HG03442 (cell line): ENCODE measurements around the gene KCTD12.
A peak's percentile ranks its signal among the peaks of the same experiment; 100 is the strongest.

ENCODE experiments used
- ATAC-seq: cut with Tn5 transposase; IDR thresholded peaks from one replicate; pipeline ENCODE4 v1.9.1; 2021; ENCODE audit warnings: mild to moderate bottlenecking, moderate library complexity; ENCODE audit not compliant: unreplicated experiment

KCTD12 gene

DNA sequence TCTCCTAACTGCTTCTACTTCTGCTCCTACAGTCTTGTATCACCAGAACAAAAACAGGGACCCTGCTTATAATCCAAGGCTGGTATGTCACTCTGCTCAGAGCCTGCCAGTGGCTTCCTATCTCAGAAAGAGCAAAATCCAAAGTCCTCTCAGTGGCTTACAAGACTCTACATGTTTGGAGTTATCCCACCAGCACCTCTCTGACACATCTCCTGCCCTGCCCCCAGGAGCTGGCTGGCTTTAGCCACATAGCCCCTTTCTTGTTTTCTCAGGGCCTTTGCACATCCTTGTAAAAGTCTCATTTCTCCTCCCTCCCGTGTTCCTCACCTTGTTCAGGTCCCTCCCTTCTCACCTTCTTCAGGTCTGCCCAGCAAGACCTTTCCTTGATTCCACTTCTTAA lies 2.2 kb upstream of the KCTD12 start:
- ATAC-seq: no peak

DNA sequence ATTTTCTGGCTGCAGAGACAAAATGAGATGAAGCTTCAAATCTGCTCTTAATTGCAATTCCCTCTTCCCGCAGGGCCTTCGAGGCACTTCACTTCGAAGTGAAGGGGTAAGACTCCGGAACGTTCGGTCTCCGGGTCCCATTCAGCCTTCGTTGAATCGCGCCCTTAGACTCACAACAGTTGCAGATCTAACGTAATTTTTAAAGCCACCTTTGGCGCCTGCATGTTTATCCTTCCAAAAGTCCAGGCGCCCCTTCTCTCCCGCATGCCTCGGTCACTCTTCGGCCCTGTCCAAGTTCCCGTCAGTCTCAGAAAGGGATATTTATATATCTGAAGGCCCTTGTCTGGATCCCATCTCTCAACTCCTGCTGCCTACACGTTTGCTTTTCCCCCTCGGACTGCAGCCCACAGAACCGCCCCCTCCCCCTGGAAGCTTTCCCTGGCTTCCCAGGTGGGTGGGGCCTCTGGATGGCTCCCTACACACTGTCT lies 915 bp upstream of the KCTD12 start:
- ATAC-seq: no peak

DNA sequence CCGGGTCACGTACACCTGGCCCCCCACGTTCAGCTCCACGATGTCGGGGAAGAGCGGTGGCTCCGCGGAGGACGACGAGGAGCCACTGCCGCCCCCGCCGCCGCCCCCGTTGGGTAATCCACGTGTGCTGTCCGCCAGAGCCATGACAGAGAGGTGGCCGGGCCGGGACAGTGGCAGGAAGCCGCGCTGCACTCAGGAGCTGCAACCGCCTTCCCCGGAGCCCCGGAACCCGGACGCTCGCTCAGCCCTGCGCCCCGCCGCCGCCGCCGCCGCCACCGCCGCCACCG lies 257 bp downstream of the KCTD12 start:
- ATAC-seq: peak; percentile 20

- ATAC-seq: peak; percentile 33
Measured at GRCh38 chr13:76885203-76886004, 801 bp downstream of the KCTD12 start.

- ATAC-seq: no peak
Measured at GRCh38 chr13:76884907-76885202, 1.4 kb downstream of the KCTD12 start.

- no peak for ATAC-seq
Measured at GRCh38 chr13:76884186-76884906, 1.9 kb downstream of the KCTD12 start.

GRCh38 chr13:76883236-76883635 lies 3.0 kb downstream of the KCTD12 start:
- no peak for ATAC-seq

DNA sequence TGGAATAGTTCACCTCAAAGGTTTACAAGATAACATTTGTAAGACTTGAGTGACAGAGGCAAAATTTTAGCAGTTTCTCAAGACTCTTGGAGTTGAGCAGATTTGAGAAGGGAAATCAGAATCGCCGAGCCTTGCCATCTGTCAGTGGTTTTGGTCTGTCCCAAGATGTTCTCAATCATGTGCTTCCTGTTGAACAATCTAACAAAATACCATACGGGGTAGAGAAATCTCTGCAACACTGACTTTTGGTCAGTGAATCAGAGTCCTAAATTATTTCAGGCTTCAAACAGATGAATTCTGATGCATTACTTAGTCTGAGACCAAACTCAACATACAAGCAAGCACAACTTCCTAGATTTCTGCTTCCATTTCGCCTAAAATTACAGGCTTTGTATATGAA lies 3.8 kb downstream of the KCTD12 start:
- no peak for ATAC-seq

DNA sequence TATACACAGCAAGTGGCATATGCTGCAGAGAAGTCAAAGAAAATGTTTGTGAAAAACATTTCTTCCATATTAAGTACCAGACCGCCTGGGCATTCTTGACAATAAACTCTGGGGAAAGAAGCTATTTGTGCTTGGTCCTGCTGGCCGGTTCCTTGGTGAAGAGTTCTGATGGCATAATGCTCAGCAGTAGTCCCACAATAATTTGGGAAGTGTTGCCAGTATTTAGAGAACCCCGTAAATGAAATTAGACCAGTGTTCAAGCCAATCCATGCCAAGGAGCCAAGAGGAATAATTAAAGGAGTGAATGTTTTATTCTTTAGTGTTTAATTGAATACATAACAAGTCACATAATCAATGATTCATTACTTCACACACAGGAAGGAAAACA lies 6.3 kb downstream of the KCTD12 start:
- ATAC-seq: no peak

GRCh38 chr13:76879203-76879882 lies 6.9 kb downstream of the KCTD12 start:
- peak; percentile 94 for ATAC-seq

DNA sequence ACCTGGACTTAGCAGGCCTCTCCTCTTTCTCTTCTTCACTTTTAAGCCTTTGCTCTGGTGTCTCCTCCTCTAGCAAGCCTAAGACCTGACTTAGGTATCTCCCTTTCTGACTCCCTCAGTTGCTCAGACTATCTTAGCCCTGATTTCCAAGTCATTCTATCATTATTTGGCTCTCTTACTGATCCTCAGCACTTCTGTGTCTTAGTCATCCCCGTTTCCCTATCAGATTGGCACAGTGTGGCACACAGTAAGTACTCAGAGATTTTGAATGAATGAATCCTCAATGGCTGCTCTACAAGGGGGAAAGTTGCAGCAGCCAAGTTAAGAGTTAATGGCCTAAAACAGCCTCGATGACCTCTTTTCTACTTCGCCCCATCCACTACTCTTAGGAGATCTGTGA lies 8.2 kb downstream of the KCTD12 start:
- no peak for ATAC-seq

GRCh38 chr13:76875271-76875815 lies 10.9 kb downstream of the KCTD12 start:
- no peak for ATAC-seq

DNA sequence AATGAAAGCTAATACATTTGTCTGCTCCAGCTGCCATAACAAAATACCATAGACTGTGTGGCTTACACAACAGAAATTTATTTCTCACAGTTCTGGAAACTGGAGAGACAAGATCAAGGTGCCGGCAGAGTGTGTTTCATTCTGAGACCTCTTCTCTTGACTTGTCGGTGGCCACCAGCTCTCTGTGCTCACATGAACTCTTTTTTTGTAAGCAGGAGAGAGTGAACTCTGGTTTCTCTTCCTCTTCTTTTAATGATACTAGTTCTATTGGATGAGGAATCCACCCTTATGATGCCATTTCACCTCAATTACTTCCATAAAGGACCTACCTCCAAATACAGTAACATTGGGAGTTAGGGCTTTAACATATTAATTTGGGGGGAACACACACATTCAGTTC lies 11.7 kb downstream of the KCTD12 start:
- peak; percentile 90 for ATAC-seq

DNA sequence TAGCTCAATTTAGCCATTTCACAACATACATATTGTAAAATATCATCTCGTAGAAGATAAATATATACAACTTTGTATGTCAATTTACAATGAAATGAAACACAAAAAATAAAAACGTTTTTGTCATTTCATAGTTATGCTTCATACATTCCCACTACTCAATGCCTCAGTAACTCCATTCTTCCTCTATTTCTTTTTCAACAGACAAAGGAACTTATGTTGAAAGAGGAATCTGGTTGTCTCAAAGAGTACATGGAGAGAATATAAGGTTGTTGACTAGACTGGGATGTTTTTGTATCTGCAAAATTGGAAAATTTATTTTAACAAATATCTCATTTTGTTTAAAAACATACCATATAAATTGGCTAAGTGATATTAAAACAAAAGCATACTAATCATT lies 12.8 kb downstream of the KCTD12 start:
- ATAC-seq: no peak

DNA sequence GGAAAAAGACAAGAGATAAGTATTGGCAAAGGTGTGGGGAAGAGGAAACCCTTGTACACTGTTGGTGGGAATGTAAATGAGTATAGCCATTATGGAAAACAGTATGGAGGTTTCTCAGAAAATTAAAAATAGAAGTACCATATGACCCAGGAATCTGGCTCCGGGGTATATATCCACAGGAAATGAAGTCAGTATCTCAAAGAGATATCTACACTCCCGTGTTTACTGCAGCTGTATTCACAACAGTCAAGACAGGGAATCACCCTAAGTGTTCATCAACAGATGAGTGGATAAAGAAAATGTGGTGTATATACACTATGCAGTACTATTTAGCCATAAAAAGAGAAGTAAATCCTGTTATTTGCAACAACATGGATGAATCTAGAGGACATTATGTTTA lies 13.5 kb downstream of the KCTD12 start:
- no peak for ATAC-seq

GRCh38 chr13:76871432-76871831 lies 14.8 kb downstream of the KCTD12 start:
- no peak for ATAC-seq

DNA sequence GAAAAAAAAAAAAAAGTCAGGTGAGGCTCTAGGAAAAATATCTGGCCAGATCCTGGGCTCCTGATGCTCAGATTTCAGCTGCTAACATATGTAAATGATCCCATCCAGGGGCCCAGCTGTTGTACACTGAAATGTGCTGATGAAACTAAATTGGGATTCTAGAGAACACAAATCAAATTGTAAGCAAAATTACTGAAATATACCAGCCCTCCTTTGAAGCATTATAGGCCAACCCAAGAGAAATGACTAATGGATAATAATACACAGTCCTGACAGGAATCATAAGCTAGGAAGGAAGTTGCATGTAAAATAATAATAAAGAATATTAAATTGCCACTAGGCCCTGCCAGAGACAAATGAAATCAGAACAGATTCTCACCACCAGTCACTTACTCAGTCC lies 17.8 kb downstream of the KCTD12 start:
- ATAC-seq: no peak

- ATAC-seq: no peak
Measured at GRCh38 chr13:76865996-76866503, 20.2 kb downstream of the KCTD12 start.

GRCh38 chr13:76865109-76865508 lies 21.1 kb downstream of the KCTD12 start:
- no peak for ATAC-seq

GRCh38 chr13:76864259-76864658 lies 21.9 kb downstream of the KCTD12 start:
- ATAC-seq: no peak

GRCh38 chr13:76863022-76863421 lies 23.2 kb downstream of the KCTD12 start:
- no peak for ATAC-seq

GRCh38 chr13:76861859-76862258 lies 24.3 kb downstream of the KCTD12 start:
- ATAC-seq: no peak
